RWPE1 (cell line): ENCODE measurements around the gene DCST2.
"Not testable (repeated sequence)": the region's sequence is repeated elsewhere in the genome, so short reads cannot be mapped to it uniquely, and the experiment has no call there.

Experiments used
- CTCF ChIA-PET: fragments of 350-600 bp; sonication (Branson Sonifier 250); formaldehyde crosslinking; extraction: SDS; loops from one replicate; lab custom pipeline; 2021; lab: Yijun Ruan, JAX
- POLR2A ChIA-PET: fragments of 400-600 bp; formaldehyde crosslinking; extraction: SDS; loops from one replicate; lab custom pipeline; 2020; ENCODE audit warnings: antibody characterized with exemption; ENCODE audit not compliant: low non-redundant PET; lab: Yijun Ruan, JAX
- DNase-seq: peaks from one replicate; pipeline ENCODE4 v3.0.0; 2012; ENCODE audit warnings: low spot score
- H3K27ac ChIP-seq: fragments of 450-650 bp; 2 replicates; pipeline ENCODE4 v1.5.1; 2017
- TF ChIP-seq, protein P1 (sequence below): fragments of 450-650 bp; conservative IDR thresholded peaks from 2 replicates; pipeline ENCODE4 v1.5.1; 2017; ENCODE audit warnings: low read depth, mild to moderate bottlenecking

DCST2 gene

DNA sequence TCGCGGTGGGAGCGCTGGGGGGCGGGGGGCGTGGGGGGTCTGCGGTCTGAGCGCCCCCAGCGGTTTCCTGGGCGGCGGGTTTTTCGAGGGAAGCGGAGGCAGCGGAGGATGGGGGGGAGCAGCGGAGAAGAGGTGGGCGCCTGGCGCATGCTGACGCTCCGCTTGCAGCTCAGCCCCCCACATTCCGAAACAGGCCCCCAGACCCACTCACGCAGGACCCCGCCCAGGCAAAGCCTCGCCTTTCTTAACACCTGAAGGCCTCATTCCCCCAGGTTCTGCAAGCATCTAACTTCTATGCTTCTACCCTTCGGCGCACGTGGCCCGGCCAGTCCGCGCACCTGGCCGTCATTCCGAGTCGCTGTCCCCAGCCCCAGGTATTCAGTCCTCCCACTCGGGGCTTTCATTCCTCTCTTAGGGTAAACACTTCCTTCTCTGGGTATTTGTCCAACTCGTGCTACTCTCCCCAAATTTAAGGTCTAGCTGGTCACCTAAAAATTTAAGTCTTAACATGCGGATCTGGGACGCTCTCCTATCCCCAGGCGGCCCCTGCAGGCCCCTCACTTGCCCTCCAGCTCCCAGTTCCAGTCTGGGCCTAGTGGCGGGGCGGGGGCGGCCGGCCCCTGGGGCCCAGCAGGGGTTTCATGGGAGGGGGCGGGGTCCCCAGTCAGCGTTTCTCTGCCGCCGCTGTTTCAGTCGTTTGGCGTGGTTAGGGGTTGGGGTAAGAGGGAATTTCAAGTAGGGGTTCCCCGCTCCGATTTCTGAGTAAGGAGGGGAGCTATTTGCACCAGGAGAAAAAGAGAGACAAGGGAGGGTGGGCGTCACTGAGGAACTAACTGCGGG lies 33.8 kb downstream of the DCST2 start:
- ChIA-PET CTCF (interaction anchor here (0.6 to 1.2 kb wide), 7 partner anchors 10 to 173 kb away, joined by 3 to 6 read pairs (median 4); partner anchors contain the start of gene KRTCAP2), POLR2A (no interaction called here)
- TF ChIP-seq, protein P1, sequence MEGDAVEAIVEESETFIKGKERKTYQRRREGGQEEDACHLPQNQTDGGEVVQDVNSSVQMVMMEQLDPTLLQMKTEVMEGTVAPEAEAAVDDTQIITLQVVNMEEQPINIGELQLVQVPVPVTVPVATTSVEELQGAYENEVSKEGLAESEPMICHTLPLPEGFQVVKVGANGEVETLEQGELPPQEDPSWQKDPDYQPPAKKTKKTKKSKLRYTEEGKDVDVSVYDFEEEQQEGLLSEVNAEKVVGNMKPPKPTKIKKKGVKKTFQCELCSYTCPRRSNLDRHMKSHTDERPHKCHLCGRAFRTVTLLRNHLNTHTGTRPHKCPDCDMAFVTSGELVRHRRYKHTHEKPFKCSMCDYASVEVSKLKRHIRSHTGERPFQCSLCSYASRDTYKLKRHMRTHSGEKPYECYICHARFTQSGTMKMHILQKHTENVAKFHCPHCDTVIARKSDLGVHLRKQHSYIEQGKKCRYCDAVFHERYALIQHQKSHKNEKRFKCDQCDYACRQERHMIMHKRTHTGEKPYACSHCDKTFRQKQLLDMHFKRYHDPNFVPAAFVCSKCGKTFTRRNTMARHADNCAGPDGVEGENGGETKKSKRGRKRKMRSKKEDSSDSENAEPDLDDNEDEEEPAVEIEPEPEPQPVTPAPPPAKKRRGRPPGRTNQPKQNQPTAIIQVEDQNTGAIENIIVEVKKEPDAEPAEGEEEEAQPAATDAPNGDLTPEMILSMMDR: no peak
- DNase-seq: no peak
- peak overlapping the region; percentile 100 for H3K27ac ChIP-seq

DNA sequence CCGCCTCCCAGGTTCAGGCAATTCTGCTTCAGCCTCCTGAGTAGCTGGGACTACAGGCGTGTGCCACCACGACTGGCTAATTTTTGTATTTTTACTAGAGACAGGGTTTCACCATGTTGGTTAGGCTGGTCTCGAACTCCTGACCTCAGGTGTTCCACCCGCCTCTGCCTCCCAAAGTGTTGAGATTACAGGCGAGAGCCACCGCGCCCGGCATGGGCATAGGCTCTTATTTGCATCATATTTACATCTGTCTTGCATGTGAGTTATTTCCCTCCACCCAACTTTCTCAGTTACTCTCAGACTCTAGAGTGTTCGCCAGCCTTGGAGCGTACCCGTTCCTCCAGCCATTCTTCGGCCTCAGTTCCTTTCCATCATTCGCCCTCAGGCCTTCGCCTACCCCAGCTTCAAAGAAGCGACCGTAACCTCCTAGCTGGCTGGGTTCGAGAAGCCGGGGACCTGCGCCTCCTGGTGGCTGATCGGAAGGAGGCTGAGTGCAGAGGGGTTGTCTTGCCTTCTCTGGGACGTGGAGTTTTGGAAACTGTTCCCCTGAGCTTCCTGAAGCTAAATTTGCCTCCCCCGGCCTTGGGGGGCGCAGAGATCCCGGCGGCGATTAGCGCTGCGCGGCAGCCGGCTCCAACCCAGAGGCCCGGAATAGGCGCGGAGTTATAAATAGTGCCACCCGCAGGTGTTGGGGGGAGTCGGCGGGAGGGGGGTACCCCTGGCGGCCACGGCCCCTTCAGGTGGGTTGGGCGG lies 34.6 kb downstream of the DCST2 start:
- H3K27ac ChIP-seq: peak overlapping the region; percentile 100
- CTCF ChIA-PET: interaction anchor here (0.6 to 1.2 kb wide), 4 partner anchors 14 to 26 kb away, joined by 3 to 6 read pairs (median 4); no protein-coding TSS in a partner anchor
- no peak for DNase-seq
- TF ChIP-seq, protein P1: peak; percentile 92
- POLR2A ChIA-PET: interaction anchor here (0.7 kb wide), 2 partner anchors 11 to 410 kb away, joined by 4 to 5 read pairs; no protein-coding TSS in a partner anchor

DNA sequence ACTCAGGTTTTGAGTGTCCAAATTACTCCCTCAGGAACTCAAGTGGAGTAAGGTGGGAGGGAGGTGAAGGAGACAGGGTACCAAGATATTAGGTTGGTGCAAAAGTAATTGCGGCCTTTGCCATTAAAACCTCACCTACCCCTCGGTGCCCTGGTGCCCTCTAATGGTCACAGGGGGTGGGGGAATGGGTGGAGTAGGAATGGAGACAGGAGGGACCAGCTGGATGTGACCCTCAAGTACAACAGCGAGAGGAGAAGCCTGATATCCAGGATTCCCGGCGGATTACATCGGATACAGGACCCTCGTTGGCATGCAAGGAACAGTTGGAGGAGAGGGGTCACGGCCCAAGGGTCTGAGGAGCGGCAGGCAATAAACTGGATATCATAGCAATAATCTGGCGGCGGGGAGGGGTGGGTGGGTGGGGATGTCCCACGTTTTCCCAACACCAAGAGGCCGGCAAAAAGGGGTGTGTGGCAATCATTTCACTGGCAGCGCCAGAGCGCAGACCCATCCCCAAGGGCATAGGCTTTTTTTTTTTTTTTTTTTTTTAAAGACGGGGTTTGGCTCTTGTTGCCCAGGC lies 35.3 kb downstream of the DCST2 start:
- TF ChIP-seq, protein P1: no peak
- peak overlapping the region; percentile 100 for H3K27ac ChIP-seq
- ChIA-PET POLR2A (interaction anchor here (0.6 to 0.7 kb wide), 3 partner anchors 12 to 858 kb away, joined by 3 to 5 read pairs (median 4); no protein-coding TSS in a partner anchor), CTCF (interaction anchor here (0.6 to 1.1 kb wide), 4 partner anchors 19 to 27 kb away, joined by 3 to 6 read pairs (median 4); no protein-coding TSS in a partner anchor)
- DNase-seq: no peak

DNA sequence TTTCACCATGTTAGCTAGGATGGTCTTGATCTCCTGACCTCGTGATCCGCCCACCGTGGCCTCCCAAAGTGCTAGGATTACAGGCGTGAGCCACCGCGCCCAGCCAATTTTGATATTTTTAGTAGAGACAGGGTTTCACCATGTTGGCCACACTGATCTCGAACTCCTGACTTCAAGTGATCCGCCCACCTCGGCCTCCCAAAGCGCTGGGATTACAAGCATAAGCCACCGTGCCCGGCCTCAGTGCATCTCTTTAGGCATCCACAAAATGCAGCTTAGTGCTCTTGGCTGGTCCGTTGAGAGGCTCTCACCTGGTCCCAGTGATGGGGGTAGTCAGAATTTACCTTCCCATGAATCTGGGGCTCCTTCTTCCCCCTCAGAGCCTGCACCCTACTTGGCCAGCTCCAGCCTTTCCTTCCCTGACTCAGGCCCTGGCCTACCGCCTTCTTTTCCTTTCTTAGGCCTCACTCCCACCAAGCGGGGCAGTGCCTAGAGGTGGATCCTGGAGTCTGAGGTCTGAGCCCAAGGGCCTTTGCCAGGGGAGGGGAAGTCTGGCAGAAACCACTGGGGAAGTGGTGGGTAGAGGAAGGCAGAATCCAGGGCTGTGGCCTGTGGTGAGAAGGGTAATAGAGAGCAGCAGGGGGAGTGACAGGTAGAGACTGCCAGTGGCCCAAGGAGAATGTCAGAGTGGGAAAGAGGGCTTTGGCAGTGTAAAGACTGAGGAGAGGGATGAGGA lies 36.4 kb downstream of the DCST2 start:
- TF ChIP-seq, protein P1: no peak
- POLR2A ChIA-PET: no interaction called here
- CTCF ChIA-PET: interaction anchor here (0.7 to 5.0 kb wide), 5 partner anchors 20 to 129 kb away, joined by 3 to 22 read pairs (median 3); no protein-coding TSS in a partner anchor
- DNase-seq: no peak
- peak overlapping the region; percentile 100 for H3K27ac ChIP-seq

DNA sequence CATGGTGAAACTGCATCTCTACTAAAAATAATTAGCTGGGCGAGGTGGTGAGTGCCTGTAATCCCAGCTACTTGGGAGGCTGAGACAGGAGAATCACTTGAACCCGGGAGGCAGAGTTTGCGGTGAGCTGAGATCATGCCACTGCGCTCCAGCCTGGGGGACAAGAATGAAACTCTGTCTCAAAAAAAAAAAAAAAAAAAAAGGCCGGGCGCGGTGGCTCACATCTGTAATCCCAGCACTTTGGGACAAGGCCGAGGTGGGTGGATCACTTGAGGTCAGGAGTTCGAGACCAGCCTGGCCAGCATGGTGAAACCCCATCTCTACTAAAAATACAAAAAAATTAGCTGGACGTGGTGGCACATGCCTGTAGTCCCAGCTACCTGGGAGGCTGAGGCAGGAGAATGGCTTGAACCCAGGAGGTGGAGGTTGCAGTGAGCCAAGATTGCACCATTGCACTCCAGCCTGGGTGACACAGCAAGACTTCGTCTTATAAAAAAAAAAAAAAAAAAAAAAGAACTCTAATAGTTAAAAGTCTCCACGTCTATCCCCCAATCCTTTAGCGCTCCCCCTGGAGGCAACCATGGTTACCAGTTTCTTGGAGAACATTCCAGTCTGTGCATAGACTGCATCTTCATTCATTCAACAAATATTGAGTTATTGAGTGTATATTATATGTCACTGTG lies 38.1 kb downstream of the DCST2 start:
- ChIA-PET POLR2A (interaction anchor here (0.7 kb wide), 1 partner anchor 11 kb away, joined by 3 read pairs; no protein-coding TSS in a partner anchor), CTCF (interaction anchor here (0.6 to 5.0 kb wide), 5 partner anchors 11 to 128 kb away, joined by 3 to 22 read pairs (median 6); no protein-coding TSS in a partner anchor)
- TF ChIP-seq, protein P1: peak; percentile 54
- H3K27ac ChIP-seq: peak overlapping the region; percentile 71
- not testable (repeated sequence) for DNase-seq
